ENCODE results near the gene PIK3R3.

- TF ChIP-seq POLR2A (IDR thresholded peaks at IDR 0.05) (no peak), CTCF (IDR thresholded peaks at IDR 0.05) (no peak)
Measured at GRCh38 chr1:46057781-46058180, 74.6 kb downstream of the PIK3R3 start.

Data from thyroid gland (tissue), 4 donors.